IPS-NIHi11 (cell line): ENCODE results near the gene CPSF2.

ENCODE experiments used
- DNase-seq: peaks from one replicate; pipeline ENCODE4 v3.0.0; 2012; ENCODE audit warnings: mixed read lengths, low spot score

Gene CPSF2

DNA sequence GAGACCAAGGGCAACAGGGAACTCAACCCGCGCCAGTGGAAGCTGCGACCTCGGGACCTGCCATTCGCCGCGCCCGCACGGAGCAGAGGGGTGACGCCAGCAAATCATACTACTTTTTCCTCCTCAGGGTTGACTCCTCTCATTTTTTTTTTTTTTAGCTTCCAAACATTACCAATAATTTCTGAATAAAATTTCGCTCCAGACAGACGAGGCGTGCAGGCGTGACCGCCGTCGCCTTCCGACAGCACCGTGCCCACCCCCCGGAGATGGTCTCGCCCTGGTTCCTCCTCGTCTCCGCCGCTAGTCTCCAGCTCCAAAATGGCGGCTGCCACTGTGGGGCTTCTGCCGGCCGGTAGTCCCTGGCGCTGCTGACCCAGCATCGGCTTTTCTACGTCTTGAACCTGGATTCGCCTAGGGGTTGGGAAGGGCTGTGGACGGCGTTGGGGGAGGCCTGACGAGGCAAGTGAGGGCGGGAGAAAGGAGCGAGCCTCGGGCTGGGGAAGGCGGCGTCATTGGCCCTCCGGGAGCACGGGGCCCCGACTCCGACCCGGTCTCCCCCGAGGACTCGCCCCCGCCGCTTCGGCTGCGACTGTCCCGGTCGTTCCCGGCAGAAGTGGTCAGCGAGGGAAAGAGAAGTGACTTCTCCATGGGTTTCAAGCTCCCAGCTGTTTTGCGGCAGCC is at the start of gene CPSF2, which contains the start of gene NDUFB1:
TSS of gene CPSF2 (plus strand) at position 300 of the 681 bp plus-strand sequence. CDS start 9,016 bp downstream, outside the sequence.
TSS of gene NDUFB1 (minus strand) at position 37 of the 681 bp plus-strand sequence. CDS start 4,069 bp downstream, outside the sequence.
- DNase-seq: peak; percentile 93

DNA sequence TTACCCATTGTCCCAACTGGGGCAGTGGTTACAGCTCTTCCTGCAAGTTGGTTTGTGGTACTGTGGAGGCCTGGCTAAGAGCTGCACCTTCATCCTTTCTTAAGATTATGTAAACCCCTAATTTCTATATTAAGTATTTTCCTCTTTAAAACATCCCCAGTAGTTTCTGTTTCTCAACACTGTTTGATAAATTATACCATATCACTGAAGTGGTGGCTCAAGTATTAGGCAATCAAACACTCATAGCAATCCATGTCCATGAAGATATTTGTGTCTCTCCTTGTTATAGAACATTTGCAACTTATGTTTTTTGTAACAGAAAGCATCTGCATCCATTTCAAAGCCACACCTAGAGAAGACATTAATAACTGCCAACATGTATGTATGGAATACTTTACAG is 47.2 kb upstream of the CPSF2 start:
- DNase-seq: no peak

DNA sequence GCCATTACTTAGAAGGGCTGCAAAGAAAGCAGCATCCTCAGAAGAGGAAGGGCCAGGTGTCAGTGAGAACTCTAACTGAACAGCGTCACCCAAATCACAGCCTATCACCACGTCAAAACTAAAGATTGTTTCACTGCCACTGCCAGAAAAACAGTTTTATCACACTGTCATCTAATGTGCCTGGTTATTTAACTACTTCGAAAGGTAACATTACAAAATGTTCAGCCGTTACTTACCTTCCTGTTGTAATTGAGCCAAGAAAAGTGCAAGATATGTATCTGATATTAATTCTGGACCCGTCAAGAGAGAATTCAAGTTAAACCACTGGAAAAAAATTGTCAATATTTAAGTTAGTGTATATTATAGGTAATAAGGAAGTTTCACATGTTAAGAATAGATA is 33.3 kb upstream of the CPSF2 start:
- DNase-seq: no peak

DNA sequence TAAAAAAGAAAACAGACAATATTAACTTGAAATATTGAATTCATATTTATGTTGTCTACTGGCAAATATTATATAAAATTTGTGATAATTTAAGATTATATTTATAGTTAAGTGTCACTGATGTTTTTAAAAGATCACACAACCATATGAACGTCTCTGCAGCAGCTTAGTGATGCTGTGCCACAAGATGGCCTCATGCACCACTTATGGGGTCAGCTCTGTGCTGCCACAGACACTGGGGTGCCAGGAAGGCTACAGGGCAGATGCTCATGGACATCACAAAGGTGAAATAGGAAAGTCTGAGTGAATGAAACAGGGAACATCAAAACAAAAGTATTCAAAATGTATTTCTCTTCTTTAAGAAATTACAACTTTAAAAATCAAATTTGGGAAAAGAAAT is 28.4 kb upstream of the CPSF2 start:
- DNase-seq: no peak

DNA sequence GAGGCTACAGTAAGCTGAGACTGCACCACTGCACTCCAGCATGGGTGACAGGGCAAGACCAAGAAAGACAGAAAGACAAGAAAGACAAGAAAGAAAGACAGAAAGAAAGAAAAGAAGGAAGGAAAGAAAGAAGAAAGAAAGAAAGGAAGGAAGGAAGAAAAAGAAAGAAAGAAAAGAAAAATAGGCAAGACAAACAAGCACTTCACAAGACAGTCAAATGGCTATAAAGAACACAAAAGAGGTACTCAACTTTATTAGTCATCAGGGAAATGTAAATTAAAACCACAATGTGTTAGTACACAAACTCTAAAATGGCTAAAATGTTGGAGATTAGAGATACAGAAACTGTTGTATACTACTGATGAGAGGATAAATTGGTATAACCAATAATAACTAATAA is 22.0 kb upstream of the CPSF2 start:
- DNase-seq: no peak

DNA sequence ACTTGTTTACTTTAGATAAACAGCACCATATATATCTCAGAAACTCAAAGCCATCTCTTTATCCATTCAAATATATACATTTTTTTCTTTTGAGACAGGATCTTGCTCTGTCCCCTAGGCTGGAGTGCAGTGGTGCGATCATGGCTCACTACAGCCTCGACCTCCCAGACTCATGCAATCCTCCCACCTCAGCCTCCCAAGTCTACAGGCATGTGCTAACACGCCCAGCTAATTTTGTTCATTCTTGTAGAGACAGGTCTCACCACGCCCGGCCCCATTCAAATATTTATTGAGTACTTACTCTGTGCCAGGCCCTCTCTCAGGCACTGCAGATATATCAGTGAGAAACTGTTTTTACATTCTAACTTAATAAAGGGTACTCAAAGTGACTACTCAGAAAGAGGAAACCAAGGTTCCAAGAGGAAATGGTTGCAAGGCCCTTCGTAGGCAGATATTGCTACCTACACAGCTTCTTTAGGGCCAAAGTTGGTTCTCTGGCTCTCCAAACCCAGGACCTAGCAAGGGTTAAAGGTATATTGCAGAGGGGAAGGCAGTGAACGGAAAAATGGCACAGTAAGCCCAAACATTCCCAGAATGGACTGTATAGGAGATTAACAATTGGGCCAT is 18.3 kb upstream of the CPSF2 start:
- no peak for DNase-seq

DNA sequence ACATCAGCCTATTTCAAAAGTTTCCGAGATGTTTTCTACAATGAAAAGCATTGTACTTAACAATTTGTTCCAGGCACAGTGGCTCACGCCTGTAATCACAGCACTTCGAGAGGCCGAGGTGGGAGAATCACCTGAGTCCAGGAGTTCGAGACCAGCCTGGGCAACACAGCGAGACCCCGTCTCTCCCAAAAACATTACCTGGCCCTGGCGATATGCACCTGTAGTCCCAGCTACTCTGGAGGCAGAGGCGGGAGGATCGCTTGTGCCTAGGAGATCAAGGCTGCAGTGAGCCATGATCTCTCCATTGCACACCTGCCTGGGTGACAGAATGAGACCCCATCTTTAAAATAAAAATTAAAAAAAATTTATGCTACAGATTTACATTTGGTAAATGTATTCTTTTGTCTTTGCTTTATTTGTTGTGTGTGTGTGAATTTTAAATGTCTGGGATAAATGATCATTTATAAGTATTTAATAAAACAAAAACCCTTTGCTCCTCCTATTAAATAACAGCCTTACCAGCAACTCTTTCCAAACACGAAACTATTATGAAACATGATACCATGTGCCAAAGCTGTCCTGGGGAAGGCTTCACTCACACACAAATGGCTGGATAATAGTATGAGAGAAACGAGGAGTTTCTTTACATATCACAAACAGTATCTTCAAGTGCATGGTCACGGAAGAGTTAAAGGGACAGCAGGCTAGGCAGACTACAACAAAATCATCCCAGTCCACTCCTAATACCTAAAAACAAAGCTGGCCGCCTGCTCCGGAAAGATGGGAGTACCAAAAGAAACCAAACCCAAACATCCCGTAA is 16.5 kb upstream of the CPSF2 start:
- DNase-seq: no peak

DNA sequence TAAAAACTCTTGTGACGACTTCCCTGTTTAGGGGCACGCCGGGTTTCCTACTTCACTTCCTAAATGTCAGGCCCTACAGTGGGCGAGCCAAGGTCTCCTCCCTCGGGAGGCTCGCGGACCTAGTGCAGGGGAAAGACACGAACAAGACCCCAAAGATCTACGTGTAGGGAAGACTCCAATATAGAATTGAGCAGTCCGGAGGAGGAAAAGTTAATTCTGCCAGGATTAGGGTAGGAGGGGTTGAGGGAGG is 16.0 kb upstream of the CPSF2 start:
- peak; percentile 25 for DNase-seq

DNA sequence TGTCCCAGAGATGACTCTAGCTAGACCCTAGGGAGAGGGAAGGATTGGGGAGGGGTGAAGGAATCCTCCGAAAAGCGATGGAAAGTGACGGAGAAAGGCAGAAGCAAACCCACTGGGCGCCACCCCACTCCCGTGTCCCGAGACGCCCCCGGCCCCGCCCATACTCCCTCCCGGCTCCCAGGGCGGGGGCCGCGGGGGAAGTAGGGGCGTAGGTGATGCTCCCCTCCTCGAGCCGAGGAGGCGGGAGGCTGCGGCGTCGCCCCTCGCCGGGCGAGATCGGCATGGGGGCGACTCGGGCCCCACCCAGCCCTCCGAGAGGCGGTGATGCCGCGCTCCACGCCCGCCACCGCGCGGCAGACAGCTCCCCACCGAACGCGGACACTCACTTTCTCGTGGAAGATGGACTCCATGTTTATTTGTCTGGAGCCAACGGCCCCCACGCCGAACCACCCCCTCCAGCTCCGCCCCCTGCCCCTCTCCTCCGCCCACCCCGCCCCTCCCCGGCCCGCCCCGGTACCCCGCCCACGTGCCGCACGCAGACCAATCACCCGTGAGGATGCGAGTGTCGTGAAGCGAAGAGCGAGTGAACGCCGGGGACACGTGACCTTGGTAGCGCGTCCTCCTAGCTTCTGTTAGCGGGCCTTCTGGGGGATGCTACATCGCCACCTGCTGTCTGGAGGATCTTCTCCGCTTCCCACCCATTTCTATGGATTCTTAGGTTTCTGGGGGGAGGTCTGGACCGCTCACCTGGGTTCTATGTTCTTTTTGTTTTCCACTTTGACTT is 15.4 kb upstream of the CPSF2 start, which contains the start of gene ATXN3:
TSS of gene ATXN3 (minus strand) at position 440 of the 784 bp plus-strand sequence. CDS start at position 410, 30 bp downstream.
- DNase-seq: peak; percentile 97

DNA sequence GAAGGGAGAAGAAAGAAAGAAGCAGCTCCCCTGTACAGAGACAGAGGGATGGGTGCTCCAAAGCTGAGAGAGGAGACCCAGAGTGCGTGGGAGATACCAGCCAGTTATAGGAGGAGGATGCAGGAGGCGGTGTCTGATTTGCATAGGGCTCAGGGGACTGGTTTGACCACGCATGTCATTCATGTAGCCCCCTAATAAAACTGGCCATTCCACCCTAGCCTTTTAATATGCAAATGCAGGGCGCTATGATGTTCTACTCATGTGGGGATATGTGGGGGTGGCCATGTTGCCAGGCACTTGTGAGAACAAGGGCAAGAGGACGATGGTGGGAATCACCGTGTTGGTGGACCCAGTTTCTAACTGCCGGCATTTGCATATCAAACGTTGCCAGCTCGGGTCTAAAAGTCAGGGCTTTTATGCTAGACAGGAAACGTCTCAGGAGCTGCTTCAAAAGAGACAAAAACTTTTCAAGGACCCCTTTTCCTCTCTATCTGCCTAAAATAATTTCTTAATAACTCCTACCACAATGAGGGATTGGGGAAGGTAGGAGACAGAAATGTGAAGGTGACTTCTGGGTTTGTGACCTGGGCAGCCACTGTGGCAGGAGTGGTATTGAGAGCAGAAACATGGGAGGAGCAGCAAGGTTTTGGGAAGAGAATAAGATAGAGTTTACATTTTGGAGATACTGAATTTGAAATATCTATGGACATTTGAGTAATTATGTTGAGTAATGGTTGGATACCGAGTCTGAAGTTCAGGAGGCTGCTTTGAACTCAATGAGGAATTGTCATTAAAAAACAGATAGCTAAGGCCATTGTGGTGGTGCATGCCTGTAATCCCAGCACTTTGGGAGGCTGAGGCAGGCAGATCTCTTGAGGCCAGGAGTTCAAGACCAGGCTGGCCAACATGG is 13.2 kb upstream of the CPSF2 start:
- DNase-seq: peak; percentile 49

DNA sequence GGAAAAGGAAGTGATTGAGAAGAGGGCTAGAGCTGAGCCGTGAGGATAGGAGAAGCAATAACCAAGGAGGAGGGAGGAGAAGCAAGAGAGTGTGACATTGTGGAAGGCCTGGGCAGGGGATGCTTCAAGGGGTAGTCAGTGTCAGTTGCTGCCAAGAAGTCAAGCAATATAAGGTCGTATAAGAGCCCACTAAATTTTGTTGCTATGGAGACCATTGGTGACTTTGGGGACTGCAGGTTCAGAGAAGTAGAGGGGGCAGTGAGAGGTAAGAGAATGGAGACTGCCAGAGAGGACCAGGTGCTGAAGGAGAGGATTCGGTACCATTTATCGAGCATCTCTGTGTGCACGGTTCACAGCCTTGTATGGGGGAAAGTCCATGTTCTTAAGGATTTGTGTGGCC is 12.3 kb upstream of the CPSF2 start:
- no peak for DNase-seq

DNA sequence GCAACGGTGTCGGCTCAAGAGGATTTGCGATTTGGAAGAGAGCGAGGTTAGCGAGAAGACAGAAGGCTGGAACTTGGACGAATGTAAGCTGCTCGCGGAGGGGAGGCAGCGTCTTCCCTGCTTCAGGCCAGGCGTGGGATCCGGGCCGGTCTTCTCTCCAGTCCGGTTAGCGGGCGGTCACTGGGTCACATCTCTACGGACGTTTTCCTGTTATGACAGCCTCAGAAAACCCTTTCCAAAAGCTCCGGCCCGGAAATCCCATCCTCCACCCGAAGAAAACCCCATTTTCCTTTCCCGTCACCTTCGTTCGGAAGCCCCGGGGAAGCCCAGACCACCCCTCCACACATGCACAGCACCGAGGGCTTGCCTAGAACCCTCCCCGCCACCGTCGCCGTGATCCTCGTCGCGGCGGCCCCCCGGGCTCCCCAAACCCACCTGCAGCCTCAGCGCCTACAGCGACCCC is 531 bp upstream of the CPSF2 start:
- DNase-seq: peak; percentile 33

DNA sequence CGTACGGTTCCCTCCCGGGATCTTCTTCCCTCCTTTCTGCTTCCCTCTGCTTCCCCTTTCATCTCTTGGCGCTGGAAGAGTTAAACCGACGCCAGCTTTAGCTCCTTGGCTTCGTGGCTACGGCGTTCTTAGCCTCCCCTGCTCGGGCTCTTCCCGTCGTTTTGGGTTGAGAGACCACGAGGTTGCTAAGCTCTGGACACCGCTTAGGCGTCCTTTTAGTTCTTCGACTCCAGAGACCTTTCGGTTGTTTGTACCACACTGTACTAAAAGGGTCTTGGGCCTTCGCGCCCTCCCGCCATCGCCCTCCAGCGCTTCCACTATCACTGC is 545 bp downstream of the CPSF2 start:
- peak; percentile 43 for DNase-seq

DNA sequence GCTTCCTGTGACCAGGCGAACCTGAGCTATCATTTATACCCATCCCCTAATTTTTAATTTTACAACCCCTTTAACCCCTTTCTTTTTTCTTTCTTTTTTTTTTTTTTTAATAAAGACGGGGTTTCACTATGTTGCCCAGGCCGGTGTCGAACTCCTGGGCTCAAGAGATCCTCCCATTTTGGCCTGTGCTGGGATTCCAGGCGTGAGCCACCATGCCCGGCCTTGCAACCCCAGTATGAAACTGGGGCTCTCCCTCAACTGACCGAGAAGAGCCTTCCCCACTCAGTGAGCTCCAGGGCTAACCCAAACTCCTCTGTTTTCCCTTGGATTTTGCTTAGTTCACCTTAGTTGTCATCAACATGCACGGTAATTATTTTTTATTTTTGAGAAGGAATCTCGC is 992 bp downstream of the CPSF2 start:
- no peak for DNase-seq

DNA sequence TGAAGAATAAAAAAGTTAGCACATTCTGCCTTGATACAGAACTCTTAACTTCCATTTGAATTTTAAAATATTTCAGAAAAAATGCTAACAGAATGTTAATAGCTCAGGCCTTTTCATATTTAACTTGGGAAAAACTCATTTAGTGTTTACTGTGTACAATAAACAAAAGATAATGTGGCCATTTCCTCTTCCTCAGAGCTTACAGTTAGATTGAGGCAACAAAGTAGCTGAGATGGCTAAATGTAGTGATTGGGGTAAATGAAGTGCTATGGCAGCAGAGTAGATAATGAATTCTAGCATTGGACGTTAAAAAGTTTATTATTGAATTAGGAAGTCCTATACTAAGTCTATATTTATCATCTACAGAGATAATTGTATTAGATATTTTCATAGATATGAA is 12.7 kb downstream of the CPSF2 start:
- no peak for DNase-seq

DNA sequence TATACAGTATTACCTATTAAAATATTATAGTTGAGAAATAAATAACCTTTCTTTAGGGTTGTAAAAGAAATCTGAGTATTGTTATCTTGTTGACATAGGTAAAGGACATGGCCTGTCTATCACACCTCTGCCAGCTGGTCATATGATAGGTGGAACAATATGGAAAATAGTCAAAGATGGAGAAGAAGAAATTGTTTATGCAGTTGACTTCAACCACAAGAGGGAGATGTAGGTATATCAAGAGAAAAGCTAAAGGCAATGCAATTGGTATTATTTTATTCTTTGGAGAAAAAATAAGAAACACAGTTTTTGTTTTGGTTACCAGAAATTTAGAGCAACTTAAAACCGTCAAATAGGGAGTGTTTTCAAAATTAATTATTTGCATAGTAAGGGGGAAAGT is 13.5 kb downstream of the CPSF2 start:
- no peak for DNase-seq

DNA sequence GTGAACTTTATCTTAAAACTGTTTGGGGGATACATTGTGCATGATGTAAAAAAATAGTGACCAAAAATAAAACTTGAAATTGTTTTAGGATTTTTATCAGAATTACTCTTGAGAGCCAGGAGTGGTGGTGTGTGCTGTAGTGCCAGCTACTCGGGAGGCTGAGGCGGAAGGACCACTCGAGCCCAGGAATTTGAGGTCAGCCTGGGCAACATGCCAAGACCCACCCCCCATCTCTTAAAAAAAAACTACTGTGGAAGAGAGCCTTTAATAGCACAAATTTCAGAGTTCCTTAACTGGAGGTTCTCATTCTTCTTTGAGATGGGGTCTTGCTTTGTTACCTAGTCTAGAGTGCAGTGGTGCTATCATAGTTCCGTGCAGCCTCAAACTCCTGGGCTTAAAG is 21.5 kb downstream of the CPSF2 start:
- DNase-seq: no peak

DNA sequence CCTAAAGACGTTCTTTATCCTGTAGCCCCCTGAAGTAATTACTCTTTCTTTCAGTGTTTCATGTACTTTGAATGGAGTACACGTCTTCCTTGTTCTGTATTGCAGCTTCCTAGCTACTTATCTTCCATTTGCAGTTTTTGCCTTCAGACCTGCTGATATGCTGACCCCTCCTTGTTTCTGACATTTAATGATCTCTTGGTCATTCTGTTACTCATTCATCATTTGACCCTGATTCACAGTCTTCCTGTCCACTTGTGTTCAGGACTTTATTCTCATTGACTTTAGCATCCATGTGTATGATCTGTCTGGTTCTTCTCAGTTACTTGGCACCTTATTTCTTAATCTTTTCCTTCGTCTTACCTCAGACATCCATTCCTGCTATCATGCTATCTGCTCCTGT is 22.2 kb downstream of the CPSF2 start:
- DNase-seq: no peak

DNA sequence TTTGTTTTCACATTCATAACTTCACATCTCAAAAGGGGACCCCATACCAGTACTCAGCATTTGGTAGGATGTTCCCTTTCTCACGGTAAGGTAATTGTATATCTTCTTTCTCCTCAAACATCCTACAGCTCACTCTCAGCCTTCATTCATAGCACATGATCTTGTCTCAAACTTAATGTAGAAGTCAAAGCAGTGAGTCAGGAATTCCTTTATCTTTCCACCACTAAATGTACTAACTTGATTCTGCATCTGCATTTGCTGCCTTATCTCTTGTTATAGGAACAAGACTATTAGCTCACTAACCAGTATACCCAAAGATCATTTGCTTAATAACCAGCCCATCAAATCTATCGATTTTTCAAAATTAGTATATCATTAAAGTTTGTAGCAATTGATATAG is 22.9 kb downstream of the CPSF2 start:
- no peak for DNase-seq

DNA sequence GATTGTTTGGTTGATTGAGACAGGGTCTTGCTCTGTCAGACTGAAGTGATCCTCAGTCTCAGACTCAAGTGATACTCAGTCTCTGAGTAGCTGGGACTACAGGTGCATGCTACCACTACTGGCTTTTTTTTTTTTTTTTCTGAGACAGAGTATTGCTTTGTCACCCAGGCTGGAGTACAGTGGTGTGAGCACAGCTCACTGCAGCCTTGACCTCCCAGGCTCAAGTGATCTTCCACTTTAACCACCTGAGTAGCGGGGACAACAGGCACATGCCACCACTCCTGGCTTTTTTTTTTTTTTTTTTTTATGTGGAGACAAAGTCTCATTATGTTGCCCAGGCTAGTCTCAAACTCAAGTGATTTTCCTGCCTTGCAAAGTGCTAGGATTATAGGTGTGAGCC is 31.8 kb downstream of the CPSF2 start:
- DNase-seq: no peak

DNA sequence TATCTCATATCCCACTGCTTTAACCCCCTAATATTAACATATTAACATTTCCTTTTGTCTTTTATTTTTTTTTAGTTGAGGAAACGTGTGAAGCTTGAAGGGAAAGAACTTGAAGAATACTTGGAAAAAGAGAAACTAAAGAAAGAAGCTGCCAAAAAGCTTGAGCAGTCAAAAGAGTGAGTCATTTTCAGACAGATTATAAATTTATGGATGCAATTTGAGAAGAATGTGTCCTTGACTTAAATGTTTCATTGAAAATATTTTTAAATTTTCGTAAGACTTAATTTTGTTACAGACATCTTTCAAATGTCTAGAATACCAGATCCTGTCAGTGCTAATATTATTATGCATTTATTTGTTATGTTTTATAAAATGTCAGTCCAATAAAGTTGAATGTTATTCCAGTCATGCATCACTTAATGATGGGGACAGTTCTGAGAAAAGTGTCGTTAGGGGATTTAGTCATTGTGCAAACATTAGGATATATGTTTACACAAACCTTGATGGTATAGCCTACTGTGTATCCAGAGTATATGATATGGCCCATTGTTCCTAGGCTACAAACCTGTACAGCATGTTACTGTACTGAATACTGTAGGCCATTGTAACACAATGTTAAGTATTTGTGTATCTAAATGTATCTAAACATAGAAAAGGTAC is 32.6 kb downstream of the CPSF2 start:
- DNase-seq: no peak
